CD4-positive, alpha-beta T cell treated with Interleukin-10 for 1 hour (primary cell): ENCODE data around the gene ITGB8.
"Not testable (repeated sequence)": the region's sequence is repeated elsewhere in the genome, so short reads cannot be mapped to it uniquely, and the experiment has no call there.

Experiments used
- DNase-seq: peaks from one replicate; pipeline ENCODE4 v3.0.0-alpha.2; 2020

ITGB8 gene

GRCh38 chr7:20389192-20389591 is 58.5 kb downstream of the ITGB8 start:
- DNase-seq = not testable (repeated sequence)

GRCh38 chr7:20393021-20393610 is 62.4 kb downstream of the ITGB8 start:
- no peak for DNase-seq

GRCh38 chr7:20393616-20394015 is 62.9 kb downstream of the ITGB8 start:
- no peak for DNase-seq

GRCh38 chr7:20394284-20394683 is 63.6 kb downstream of the ITGB8 start:
- no peak for DNase-seq

GRCh38 chr7:20395104-20395503 is 64.4 kb downstream of the ITGB8 start:
- no peak for DNase-seq

GRCh38 chr7:20395511-20395910 is 64.8 kb downstream of the ITGB8 start:
- DNase-seq = no peak

GRCh38 chr7:20399521-20399920 is 68.8 kb downstream of the ITGB8 start:
- no peak for DNase-seq

- no peak for DNase-seq
These were observed 71.4 kb downstream of the ITGB8 start for GRCh38 chr7:20401861-20402746.

GRCh38 chr7:20402747-20403230 is 72.1 kb downstream of the ITGB8 start:
- DNase-seq = no peak

- DNase-seq = no peak
These were observed 72.6 kb downstream of the ITGB8 start for GRCh38 chr7:20403331-20403730.

- DNase-seq = no peak
These were observed 73.6 kb downstream of the ITGB8 start for GRCh38 chr7:20404320-20404719.

GRCh38 chr7:20407585-20408466 is 77.1 kb downstream of the ITGB8 start:
- DNase-seq = no peak

GRCh38 chr7:20408467-20408826 is 77.7 kb downstream of the ITGB8 start:
- no peak for DNase-seq

- DNase-seq = no peak
These were observed 79.3 kb downstream of the ITGB8 start for GRCh38 chr7:20409961-20410360.

GRCh38 chr7:20411372-20411771 is 80.7 kb downstream of the ITGB8 start:
- DNase-seq = no peak

- DNase-seq = no peak
These were observed 81.3 kb downstream of the ITGB8 start for GRCh38 chr7:20412032-20412431.

- no peak for DNase-seq
These were observed 86.6 kb downstream of the ITGB8 start for GRCh38 chr7:20417260-20417659.

- DNase-seq = no peak
These were observed 87.1 kb downstream of the ITGB8 start for GRCh38 chr7:20417675-20418382.

- DNase-seq = no peak
These were observed 93.8 kb downstream of the ITGB8 start for GRCh38 chr7:20424500-20424899.

GRCh38 chr7:20430664-20431063 is 100.0 kb downstream of the ITGB8 start:
- no peak for DNase-seq

GRCh38 chr7:20431146-20431545 is 100.4 kb downstream of the ITGB8 start:
- DNase-seq = no peak

GRCh38 chr7:20432071-20432470 is 101.4 kb downstream of the ITGB8 start:
- DNase-seq = no peak

GRCh38 chr7:20435305-20435704 is 104.6 kb downstream of the ITGB8 start:
- DNase-seq = no peak
